ENCODE data around the gene ATP5MC3.

DNA sequence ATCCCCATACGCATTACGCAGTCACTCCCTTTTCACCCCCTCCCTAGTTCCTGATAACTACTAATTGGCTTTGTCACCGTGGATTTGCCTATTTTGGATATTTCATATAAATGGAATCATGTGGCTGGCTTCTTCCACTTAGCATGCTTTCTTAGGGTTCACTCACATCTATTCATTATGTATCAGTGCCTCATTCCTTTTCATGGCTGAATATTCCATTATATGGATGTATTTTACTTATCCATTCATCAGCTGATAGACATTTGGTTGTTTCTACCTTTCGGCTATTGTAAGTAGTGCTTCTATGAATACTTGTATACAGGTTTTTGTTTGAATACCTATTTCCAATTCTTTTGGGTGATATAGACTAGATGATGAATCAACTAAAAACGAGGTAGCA lies 4.9 kb downstream of the ATP5MC3 start:
- TF ChIP-seq, protein P1, sequence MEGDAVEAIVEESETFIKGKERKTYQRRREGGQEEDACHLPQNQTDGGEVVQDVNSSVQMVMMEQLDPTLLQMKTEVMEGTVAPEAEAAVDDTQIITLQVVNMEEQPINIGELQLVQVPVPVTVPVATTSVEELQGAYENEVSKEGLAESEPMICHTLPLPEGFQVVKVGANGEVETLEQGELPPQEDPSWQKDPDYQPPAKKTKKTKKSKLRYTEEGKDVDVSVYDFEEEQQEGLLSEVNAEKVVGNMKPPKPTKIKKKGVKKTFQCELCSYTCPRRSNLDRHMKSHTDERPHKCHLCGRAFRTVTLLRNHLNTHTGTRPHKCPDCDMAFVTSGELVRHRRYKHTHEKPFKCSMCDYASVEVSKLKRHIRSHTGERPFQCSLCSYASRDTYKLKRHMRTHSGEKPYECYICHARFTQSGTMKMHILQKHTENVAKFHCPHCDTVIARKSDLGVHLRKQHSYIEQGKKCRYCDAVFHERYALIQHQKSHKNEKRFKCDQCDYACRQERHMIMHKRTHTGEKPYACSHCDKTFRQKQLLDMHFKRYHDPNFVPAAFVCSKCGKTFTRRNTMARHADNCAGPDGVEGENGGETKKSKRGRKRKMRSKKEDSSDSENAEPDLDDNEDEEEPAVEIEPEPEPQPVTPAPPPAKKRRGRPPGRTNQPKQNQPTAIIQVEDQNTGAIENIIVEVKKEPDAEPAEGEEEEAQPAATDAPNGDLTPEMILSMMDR (IDR thresholded peaks at IDR 0.05), result no peak
- no peak for TF ChIP-seq POLR2A (IDR thresholded peaks at IDR 0.05)

All from heart left ventricle (tissue), 13 donors.